Mesothelial cell of epicardium (in vitro differentiated cells): ENCODE results near the gene PID1. TPM values are rescaled to one million over a fixed set of nuclear protein-coding genes. Genes with fewer than 3 reads are reported as not detected.

Experiments
- DNase-seq, 2 experiments: peaks; one replicate each; pipeline ENCODE4 v3.0.0; 2021; ENCODE audit warnings: low spot score in 2 of 2; ENCODE audit not compliant: unreplicated experiment in 2 of 2
- H3K27ac Mint-ChIP-seq: 2 replicates; pipeline ENCODE4 v1.8.0; 2021; ENCODE audit warnings: mixed read lengths
- H3K27me3 Mint-ChIP-seq: 2 replicates; pipeline ENCODE4 v1.8.0; 2021; ENCODE audit warnings: low read depth, mixed read lengths
- H3K36me3 Mint-ChIP-seq: 2 replicates; pipeline ENCODE4 v1.8.0; 2021; ENCODE audit warnings: mixed read lengths
- H3K4me1 Mint-ChIP-seq: 2 replicates; pipeline ENCODE4 v1.8.0; 2021; ENCODE audit warnings: mixed read lengths
- H3K4me3 Mint-ChIP-seq: 2 replicates; pipeline ENCODE4 v1.8.0; 2021; ENCODE audit warnings: mild to moderate bottlenecking, moderate library complexity, mixed read lengths
- H3K9me3 Mint-ChIP-seq: 2 replicates; pipeline ENCODE4 v1.8.0; 2021; ENCODE audit warnings: mixed read lengths
- total RNA-seq: library from RNA; stranded (reverse); gene quantifications from 3 replicates; pipeline ENCODE4 v1.2.1, GENCODE V29; 2021
- TF ChIP-seq, protein P1 (sequence below): fragments of 200-600 bp; sonication (generic); IDR thresholded peaks from one replicate; pipeline ENCODE4 v1.5.0; 2021; ENCODE audit warnings: antibody characterized with exemption; ENCODE audit not compliant: unreplicated experiment

The PID1 gene
- total RNA-seq, 1 donor from 2014 or later, result 2.0 TPM

- Mint-ChIP-seq H3K4me1 (no peaks in the 10 kb centered on the region), H3K27me3 (peaks cover 2% of the 10 kb centered on the region), H3K4me3 (no peak overlapping the region), H3K36me3 (no peaks in the 10 kb centered on the region), H3K9me3 (peaks cover 14% of the 10 kb centered on the region), H3K27ac (no peak overlapping the region)
- no peak for DNase-seq
- TF ChIP-seq, protein P1, sequence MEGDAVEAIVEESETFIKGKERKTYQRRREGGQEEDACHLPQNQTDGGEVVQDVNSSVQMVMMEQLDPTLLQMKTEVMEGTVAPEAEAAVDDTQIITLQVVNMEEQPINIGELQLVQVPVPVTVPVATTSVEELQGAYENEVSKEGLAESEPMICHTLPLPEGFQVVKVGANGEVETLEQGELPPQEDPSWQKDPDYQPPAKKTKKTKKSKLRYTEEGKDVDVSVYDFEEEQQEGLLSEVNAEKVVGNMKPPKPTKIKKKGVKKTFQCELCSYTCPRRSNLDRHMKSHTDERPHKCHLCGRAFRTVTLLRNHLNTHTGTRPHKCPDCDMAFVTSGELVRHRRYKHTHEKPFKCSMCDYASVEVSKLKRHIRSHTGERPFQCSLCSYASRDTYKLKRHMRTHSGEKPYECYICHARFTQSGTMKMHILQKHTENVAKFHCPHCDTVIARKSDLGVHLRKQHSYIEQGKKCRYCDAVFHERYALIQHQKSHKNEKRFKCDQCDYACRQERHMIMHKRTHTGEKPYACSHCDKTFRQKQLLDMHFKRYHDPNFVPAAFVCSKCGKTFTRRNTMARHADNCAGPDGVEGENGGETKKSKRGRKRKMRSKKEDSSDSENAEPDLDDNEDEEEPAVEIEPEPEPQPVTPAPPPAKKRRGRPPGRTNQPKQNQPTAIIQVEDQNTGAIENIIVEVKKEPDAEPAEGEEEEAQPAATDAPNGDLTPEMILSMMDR, result no peak
These were observed 52.7 kb downstream of the PID1 start for GRCh38 chr2:229218329-229218921.

DNA sequence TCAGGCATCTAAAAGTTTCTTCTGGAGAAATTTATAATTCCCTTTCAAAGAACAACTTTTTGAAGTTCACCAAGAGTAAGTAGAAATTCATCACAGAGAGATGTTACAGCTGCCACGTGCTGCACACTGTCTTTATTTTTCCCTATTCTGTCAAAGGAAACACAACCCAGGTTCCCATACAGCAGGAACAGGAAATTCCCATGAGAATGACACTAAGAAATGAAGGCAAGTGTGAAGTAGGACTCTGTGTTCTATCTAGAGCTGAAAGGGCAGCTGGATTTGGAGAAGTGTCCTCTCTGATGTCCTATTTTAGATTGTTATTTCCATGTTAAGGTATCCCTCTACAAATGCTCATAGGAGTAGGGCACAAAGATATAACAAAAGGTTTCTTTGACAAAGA, 58.8 kb downstream of the PID1 start:
- H3K27me3 Mint-ChIP-seq, result peaks cover 4% of the 10 kb centered on the region
- TF ChIP-seq, protein P1, result no peak
- peaks cover 3% of the 10 kb centered on the region for H3K9me3 Mint-ChIP-seq
- H3K27ac Mint-ChIP-seq, result no peak overlapping the region
- no peaks in the 10 kb centered on the region for H3K36me3 Mint-ChIP-seq
- no peak for DNase-seq
- no peaks in the 10 kb centered on the region for H3K4me1 Mint-ChIP-seq
- H3K4me3 Mint-ChIP-seq, result no peak overlapping the region

- Mint-ChIP-seq H3K4me3 (no peak overlapping the region), H3K36me3 (no peaks in the 10 kb centered on the region), H3K9me3 (peaks cover 3% of the 10 kb centered on the region), H3K27me3 (peaks cover 3% of the 10 kb centered on the region), H3K27ac (no peak overlapping the region), H3K4me1 (no peaks in the 10 kb centered on the region)
- TF ChIP-seq, protein P1, result no peak
- DNase-seq, result no peak
These were observed 60.4 kb downstream of the PID1 start for GRCh38 chr2:229210641-229211040.

DNA sequence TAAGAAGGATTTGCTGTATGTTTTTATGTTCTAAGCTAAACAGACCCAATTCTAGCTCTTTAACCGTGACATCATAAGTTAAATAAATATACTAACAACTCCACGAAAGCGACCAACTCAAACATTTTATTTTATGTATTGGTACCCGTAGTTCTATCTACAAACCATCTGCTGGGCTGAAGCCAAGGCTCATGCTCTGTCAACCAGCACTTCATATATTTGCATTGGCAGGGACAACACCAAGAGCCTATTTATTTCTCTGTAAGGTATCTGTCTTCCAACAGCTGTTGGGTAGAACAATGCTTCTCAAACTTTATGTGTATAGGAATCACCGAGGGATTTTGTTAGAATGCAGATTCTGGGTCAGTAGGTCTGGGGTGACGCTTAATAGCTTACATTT, 64.5 kb downstream of the PID1 start:
- TF ChIP-seq, protein P1, result no peak
- Mint-ChIP-seq H3K9me3 (peaks cover 3% of the 10 kb centered on the region), H3K27me3 (peaks cover 5% of the 10 kb centered on the region), H3K4me1 (no peaks in the 10 kb centered on the region), H3K27ac (no peak overlapping the region), H3K36me3 (no peaks in the 10 kb centered on the region), H3K4me3 (no peak overlapping the region)
- no peak for DNase-seq

GRCh38 chr2:229205704-229206103, 65.4 kb downstream of the PID1 start:
- H3K4me1 Mint-ChIP-seq, result no peaks in the 10 kb centered on the region
- H3K27me3 Mint-ChIP-seq, result peaks cover 5% of the 10 kb centered on the region
- no peak overlapping the region for H3K27ac Mint-ChIP-seq
- DNase-seq, result no peak
- no peaks in the 10 kb centered on the region for H3K36me3 Mint-ChIP-seq
- H3K4me3 Mint-ChIP-seq, result no peak overlapping the region
- TF ChIP-seq, protein P1, result no peak
- peaks cover 3% of the 10 kb centered on the region for H3K9me3 Mint-ChIP-seq

GRCh38 chr2:229202646-229203045, 68.4 kb downstream of the PID1 start:
- Mint-ChIP-seq H3K4me1 (no peaks in the 10 kb centered on the region), H3K9me3 (no peaks in the 10 kb centered on the region), H3K4me3 (no peak overlapping the region), H3K27me3 (peaks cover 6% of the 10 kb centered on the region), H3K36me3 (no peaks in the 10 kb centered on the region), H3K27ac (no peak overlapping the region)
- DNase-seq, result no peak
- TF ChIP-seq, protein P1, result no peak
